ENCODE data around the gene URB2. TPM values are rescaled to one million over a fixed set of nuclear protein-coding genes. Genes with fewer than 3 reads are reported as not detected.
"Not testable (repeated sequence)": the region's sequence is repeated elsewhere in the genome, so short reads cannot be mapped to it uniquely, and the experiment has no call there.

URB2 gene
- total and polyA plus RNA-seq, 2 donors, result 3.7 to 7.5 TPM

DNA sequence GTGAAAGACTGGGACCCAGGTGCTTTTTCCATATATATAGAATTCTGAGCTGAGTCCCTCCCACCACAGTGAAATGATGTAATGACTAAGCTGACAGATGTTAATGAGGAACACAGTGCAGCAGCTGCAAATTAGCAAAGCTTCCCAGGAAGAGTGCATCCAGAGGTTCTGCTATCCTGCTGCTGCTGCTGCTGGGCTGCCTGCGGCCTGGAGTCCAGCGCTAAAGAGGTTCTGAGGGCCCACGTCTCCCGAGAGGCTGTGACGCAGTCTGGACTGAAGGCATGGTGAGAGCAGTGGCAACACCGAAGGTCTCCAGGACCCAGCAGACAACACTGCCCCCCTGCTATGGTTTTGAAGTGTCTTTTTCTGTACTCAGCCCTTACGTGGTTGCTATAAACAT is 63.9 kb downstream of the URB2 start:
- Histone ChIP-seq H3K36me3 (ENCODE audit: control insufficient read depth in 2 of 2, insufficient read depth in 2 of 2, low read length in 1 of 2) (no peaks in the 10 kb centered on the region), H3K27ac (ENCODE audit: low read depth in 1 of 2, low read length in 1 of 2) (peak overlapping the region in 1 of 2 donors; percentile 66), H3K4me3 (ENCODE audit: low read length in 2 of 2) (no peak overlapping the region), H3K4me1 (ENCODE audit: control insufficient read depth in 2 of 2, insufficient read depth in 2 of 2, low read length in 2 of 2) (peaks cover 43 to 62% of the 10 kb centered on the region in 2 donors), H3K9me3 (ENCODE audit: control insufficient read depth in 2 of 2, insufficient read depth in 1 of 2, low read length in 1 of 2) (peaks cover 1 to 6% of the 10 kb centered on the region in 2 donors), H3K27me3 (ENCODE audit: control insufficient read depth in 2 of 2, insufficient read depth in 1 of 2, low read length in 1 of 2) (no peaks in the 10 kb centered on the region)
- no peak for DNase-seq (ENCODE audit: low read depth in 6 of 9, low spot score in 9 of 9)
- WGBS, result 88% methylated on average over 7 of the region's 7 CpGs

DNA sequence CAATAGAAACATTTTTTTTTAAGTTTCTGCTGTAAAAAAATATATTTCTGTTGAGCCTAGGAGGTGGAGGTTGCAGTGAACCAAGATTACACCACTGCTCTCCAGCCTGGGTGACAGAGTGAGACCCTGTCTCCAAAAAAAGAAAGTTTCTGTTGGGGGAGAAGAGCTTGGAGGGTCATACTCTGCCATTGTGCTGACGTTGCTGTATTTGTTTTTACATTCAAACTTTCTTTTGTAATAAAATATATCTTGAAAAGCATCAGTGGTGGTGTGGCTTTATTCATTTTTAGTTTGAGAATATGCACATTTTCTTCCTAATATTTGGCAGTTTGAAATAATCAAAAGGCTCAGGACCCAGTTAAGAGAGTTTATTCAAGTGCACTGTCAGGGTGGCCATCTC is 64.6 kb downstream of the URB2 start:
- Histone ChIP-seq H3K9me3 (ENCODE audit: control insufficient read depth in 2 of 2, insufficient read depth in 1 of 2, low read length in 1 of 2) (peaks cover 0 to 4% of the 10 kb centered on the region in 2 donors), H3K4me3 (ENCODE audit: low read length in 2 of 2) (no peak overlapping the region), H3K4me1 (ENCODE audit: control insufficient read depth in 2 of 2, insufficient read depth in 2 of 2, low read length in 2 of 2) (peaks cover 48 to 70% of the 10 kb centered on the region in 2 donors), H3K27ac (ENCODE audit: low read depth in 1 of 2, low read length in 1 of 2) (no peak overlapping the region), H3K36me3 (ENCODE audit: control insufficient read depth in 2 of 2, insufficient read depth in 2 of 2, low read length in 1 of 2) (no peaks in the 10 kb centered on the region), H3K27me3 (ENCODE audit: control insufficient read depth in 2 of 2, insufficient read depth in 1 of 2, low read length in 1 of 2) (no peaks in the 10 kb centered on the region)
- DNase-seq (ENCODE audit: low read depth in 6 of 9, low spot score in 9 of 9), result no peak
- 86% methylated on average over 1 of the region's 1 CpG for WGBS

DNA sequence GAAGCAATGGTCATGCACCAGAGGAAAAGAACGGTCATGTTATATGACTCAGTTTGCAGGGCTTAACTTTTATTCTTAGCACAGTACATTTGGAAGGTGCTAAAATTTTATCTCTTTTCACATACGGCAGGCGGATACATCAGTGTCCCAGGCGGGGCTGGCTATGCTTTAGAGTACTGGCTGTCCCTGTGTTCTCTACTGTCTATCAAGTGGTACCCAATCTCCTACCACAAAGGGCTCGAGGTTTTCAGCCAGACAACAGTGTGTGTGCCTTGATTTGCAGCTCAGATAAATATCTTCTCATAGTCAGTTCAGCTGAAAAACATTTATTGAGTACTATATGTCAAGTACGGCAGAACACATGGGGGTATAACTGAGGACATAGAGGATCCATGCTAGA is 65.3 kb downstream of the URB2 start:
- Histone ChIP-seq H3K4me1 (ENCODE audit: control insufficient read depth in 2 of 2, insufficient read depth in 2 of 2, low read length in 2 of 2) (peaks cover 55 to 77% of the 10 kb centered on the region in 2 donors), H3K4me3 (ENCODE audit: low read length in 2 of 2) (no peak overlapping the region), H3K27me3 (ENCODE audit: control insufficient read depth in 2 of 2, insufficient read depth in 1 of 2, low read length in 1 of 2) (no peaks in the 10 kb centered on the region), H3K36me3 (ENCODE audit: control insufficient read depth in 2 of 2, insufficient read depth in 2 of 2, low read length in 1 of 2) (no peaks in the 10 kb centered on the region), H3K27ac (ENCODE audit: low read depth in 1 of 2, low read length in 1 of 2) (peak overlapping the region in 1 of 2 donors; percentile 99), H3K9me3 (ENCODE audit: control insufficient read depth in 2 of 2, insufficient read depth in 1 of 2, low read length in 1 of 2) (peaks cover 0 to 4% of the 10 kb centered on the region in 2 donors)
- peak in 1 of 9 donors; percentile 20 for DNase-seq (ENCODE audit: low read depth in 6 of 9, low spot score in 9 of 9)
- WGBS, result 73% methylated on average over 6 of the region's 6 CpGs

- Histone ChIP-seq H3K36me3 (ENCODE audit: control insufficient read depth in 2 of 2, insufficient read depth in 2 of 2, low read length in 1 of 2) (no peaks in the 10 kb centered on the region), H3K4me1 (ENCODE audit: control insufficient read depth in 2 of 2, insufficient read depth in 2 of 2, low read length in 2 of 2) (peaks cover 58 to 85% of the 10 kb centered on the region in 2 donors), H3K4me3 (ENCODE audit: low read length in 2 of 2) (peak overlapping the region in 1 of 2 donors; percentile 11), H3K9me3 (ENCODE audit: control insufficient read depth in 2 of 2, insufficient read depth in 1 of 2, low read length in 1 of 2) (peaks cover 0 to 4% of the 10 kb centered on the region in 2 donors), H3K27ac (ENCODE audit: low read depth in 1 of 2, low read length in 1 of 2) (peak overlapping the region; percentile 90 to 99), H3K27me3 (ENCODE audit: control insufficient read depth in 2 of 2, insufficient read depth in 1 of 2, low read length in 1 of 2) (no peaks in the 10 kb centered on the region)
- DNase-seq (ENCODE audit: low read depth in 6 of 9, low spot score in 9 of 9), result peak in 6 of 9 donors; percentile 74 to 90 (median 84)
- WGBS, result 26% methylated on average over 10 of the region's 10 CpGs
Measured at GRCh38 chr1:229693129-229693900, 67.3 kb downstream of the URB2 start.

- Histone ChIP-seq H3K4me3 (ENCODE audit: low read length in 2 of 2) (no peak overlapping the region), H3K27ac (ENCODE audit: low read depth in 1 of 2, low read length in 1 of 2) (peak overlapping the region; percentile 82 to 99), H3K4me1 (ENCODE audit: control insufficient read depth in 2 of 2, insufficient read depth in 2 of 2, low read length in 2 of 2) (peaks cover 58 to 82% of the 10 kb centered on the region in 2 donors), H3K27me3 (ENCODE audit: control insufficient read depth in 2 of 2, insufficient read depth in 1 of 2, low read length in 1 of 2) (no peaks in the 10 kb centered on the region), H3K9me3 (ENCODE audit: control insufficient read depth in 2 of 2, insufficient read depth in 1 of 2, low read length in 1 of 2) (peaks cover 0 to 4% of the 10 kb centered on the region in 2 donors), H3K36me3 (ENCODE audit: control insufficient read depth in 2 of 2, insufficient read depth in 2 of 2, low read length in 1 of 2) (no peaks in the 10 kb centered on the region)
- WGBS, result 41% methylated on average over 11 of the region's 11 CpGs
- peak in 3 of 9 donors; percentile 61 to 79 (median 70) for DNase-seq (ENCODE audit: low read depth in 6 of 9, low spot score in 9 of 9)
Measured at GRCh38 chr1:229694053-229694693, 68.1 kb downstream of the URB2 start.

DNA sequence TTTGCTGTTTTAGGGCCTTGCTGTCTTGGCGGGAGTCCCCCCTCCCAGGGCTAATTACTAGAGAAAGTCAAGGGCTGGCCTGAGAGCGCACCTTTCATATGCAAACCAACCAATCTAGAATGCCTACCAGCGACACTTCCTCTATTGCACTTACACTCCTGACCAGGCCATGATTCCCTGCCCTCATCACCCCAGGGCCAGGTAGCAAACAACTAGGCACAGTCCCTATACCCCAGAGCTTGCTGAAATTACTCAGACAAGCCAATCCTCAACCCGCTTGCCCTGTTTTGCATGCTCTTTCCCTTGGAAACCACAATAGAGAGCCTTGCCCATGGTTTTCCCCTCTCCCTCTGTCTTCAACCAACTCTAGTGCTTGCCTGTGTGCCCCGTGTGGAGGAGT is 70.3 kb downstream of the URB2 start:
- Histone ChIP-seq H3K36me3 (ENCODE audit: control insufficient read depth in 2 of 2, insufficient read depth in 2 of 2, low read length in 1 of 2) (no peaks in the 10 kb centered on the region), H3K4me3 (ENCODE audit: low read length in 2 of 2) (no peak overlapping the region), H3K4me1 (ENCODE audit: control insufficient read depth in 2 of 2, insufficient read depth in 2 of 2, low read length in 2 of 2) (peaks cover 47 to 63% of the 10 kb centered on the region in 2 donors), H3K9me3 (ENCODE audit: control insufficient read depth in 2 of 2, insufficient read depth in 1 of 2, low read length in 1 of 2) (peaks cover 0 to 4% of the 10 kb centered on the region in 2 donors), H3K27ac (ENCODE audit: low read depth in 1 of 2, low read length in 1 of 2) (no peak overlapping the region), H3K27me3 (ENCODE audit: control insufficient read depth in 2 of 2, insufficient read depth in 1 of 2, low read length in 1 of 2) (no peaks in the 10 kb centered on the region)
- WGBS, result 70% methylated on average over 5 of the region's 5 CpGs
- peak in 1 of 9 donors; percentile 15 for DNase-seq (ENCODE audit: low read depth in 6 of 9, low spot score in 9 of 9)

DNA sequence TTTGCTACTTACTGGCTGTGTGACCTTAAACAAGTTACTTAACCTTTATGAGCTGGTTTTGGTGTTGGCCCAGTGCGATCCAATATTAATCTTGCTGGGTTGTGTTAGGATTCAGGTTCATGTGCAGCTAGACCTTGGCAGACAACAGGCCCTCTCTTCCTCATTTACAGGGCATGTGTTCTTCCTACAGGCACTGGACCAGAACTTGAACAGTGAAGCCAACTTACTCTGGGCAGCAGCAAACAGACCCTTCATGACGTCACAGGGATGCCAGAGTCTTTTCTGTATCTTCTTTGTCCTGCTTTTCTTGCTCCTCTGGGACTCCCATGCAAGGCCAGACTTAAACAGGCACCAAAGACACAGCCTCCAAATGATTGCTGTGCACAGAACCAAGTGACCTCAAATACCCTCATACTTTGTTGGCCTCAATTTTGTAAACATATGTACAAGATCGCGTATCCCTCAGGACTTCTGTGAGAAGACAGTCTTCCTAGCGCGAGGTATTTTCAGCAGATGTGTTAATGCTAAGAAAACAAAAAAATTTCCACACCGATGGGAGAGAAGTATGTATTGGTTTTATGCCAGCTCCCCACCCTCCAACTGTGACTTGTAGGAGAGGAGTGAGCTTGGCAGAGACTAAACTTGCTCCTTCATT is 73.7 kb downstream of the URB2 start:
- 88% methylated on average over 7 of the region's 7 CpGs for WGBS
- Histone ChIP-seq H3K36me3 (ENCODE audit: control insufficient read depth in 2 of 2, insufficient read depth in 2 of 2, low read length in 1 of 2) (no peaks in the 10 kb centered on the region), H3K27me3 (ENCODE audit: control insufficient read depth in 2 of 2, insufficient read depth in 1 of 2, low read length in 1 of 2) (no peaks in the 10 kb centered on the region), H3K27ac (ENCODE audit: low read depth in 1 of 2, low read length in 1 of 2) (no peak overlapping the region), H3K4me1 (ENCODE audit: control insufficient read depth in 2 of 2, insufficient read depth in 2 of 2, low read length in 2 of 2) (peaks cover 17 to 29% of the 10 kb centered on the region in 2 donors), H3K9me3 (ENCODE audit: control insufficient read depth in 2 of 2, insufficient read depth in 1 of 2, low read length in 1 of 2) (no peaks in the 10 kb centered on the region), H3K4me3 (ENCODE audit: low read length in 2 of 2) (no peak overlapping the region)
- no peak for DNase-seq (ENCODE audit: low read depth in 6 of 9, low spot score in 9 of 9)

DNA sequence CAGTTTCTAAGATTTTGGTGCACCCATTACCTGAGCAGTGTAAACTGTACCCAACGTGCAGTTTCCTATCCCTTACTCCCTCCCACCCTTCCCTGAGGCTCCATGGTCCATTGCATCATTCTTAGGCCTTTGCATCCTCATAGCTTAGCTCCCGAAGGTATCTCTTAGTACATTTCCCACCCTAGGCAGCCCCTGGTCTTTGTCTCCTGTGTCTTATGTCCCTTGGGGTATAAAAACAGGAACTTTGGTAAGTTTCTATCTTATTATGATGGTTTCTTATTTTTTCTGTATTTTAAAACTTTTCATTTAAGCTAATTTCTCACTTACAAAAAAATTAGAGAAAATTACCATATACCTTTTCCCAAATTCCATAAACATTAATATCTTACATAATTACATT is 78.1 kb downstream of the URB2 start:
- Histone ChIP-seq H3K27me3 (ENCODE audit: control insufficient read depth in 2 of 2, insufficient read depth in 1 of 2, low read length in 1 of 2) (no peaks in the 10 kb centered on the region), H3K4me3 (ENCODE audit: low read length in 2 of 2) (no peak overlapping the region), H3K4me1 (ENCODE audit: control insufficient read depth in 2 of 2, insufficient read depth in 2 of 2, low read length in 2 of 2) (peaks cover 0 to 3% of the 10 kb centered on the region in 2 donors), H3K36me3 (ENCODE audit: control insufficient read depth in 2 of 2, insufficient read depth in 2 of 2, low read length in 1 of 2) (no peaks in the 10 kb centered on the region), H3K9me3 (ENCODE audit: control insufficient read depth in 2 of 2, insufficient read depth in 1 of 2, low read length in 1 of 2) (peaks cover 0 to 3% of the 10 kb centered on the region in 2 donors), H3K27ac (ENCODE audit: low read depth in 1 of 2, low read length in 1 of 2) (no peak overlapping the region)
- DNase-seq (ENCODE audit: low read depth in 6 of 9, low spot score in 9 of 9), result no peak
- WGBS, result 87% methylated on average over 2 of the region's 2 CpGs

GRCh38 chr1:229705152-229705551 is 79.1 kb downstream of the URB2 start:
- not testable (repeated sequence) for H3K27me3 ChIP-seq (ENCODE audit: control insufficient read depth in 2 of 2, insufficient read depth in 1 of 2, low read length in 1 of 2); H3K4me1 ChIP-seq (ENCODE audit: control insufficient read depth in 2 of 2, insufficient read depth in 2 of 2, low read length in 2 of 2); H3K4me3 ChIP-seq (ENCODE audit: low read length in 2 of 2); H3K36me3 ChIP-seq (ENCODE audit: control insufficient read depth in 2 of 2, insufficient read depth in 2 of 2, low read length in 1 of 2); H3K9me3 ChIP-seq (ENCODE audit: control insufficient read depth in 2 of 2, insufficient read depth in 1 of 2, low read length in 1 of 2); DNase-seq (ENCODE audit: low read depth in 6 of 9, low spot score in 9 of 9); H3K27ac ChIP-seq (ENCODE audit: low read depth in 1 of 2, low read length in 1 of 2)
- 93% methylated on average over 2 of the region's 2 CpGs for WGBS

Measured in thymus (tissue), 11 donors.